Measurements from ENCODE around the gene PDE4D.

Gene PDE4D

GRCh38 chr5:59362438-59362837, 531.1 kb downstream of the PDE4D start:
- no peaks in the 10 kb centered on the region for H3K9me3 ChIP-seq (replicated peaks; ENCODE audit: insufficient read depth, low read length)
- no peak for DNase-seq
- no peaks in the 10 kb centered on the region for H3K36me3 ChIP-seq (replicated peaks; ENCODE audit: insufficient read depth, low read length)
- no peak overlapping the region for H2AFZ ChIP-seq (ENCODE audit: low read length)
- no peak overlapping the region for H3K4me3 ChIP-seq (ENCODE audit: low read length)
- H3K27ac ChIP-seq (ENCODE audit: low read length) = no peak overlapping the region
- TF ChIP-seq EZH2phosphoT487 (IDR thresholded peaks at IDR 0.05; ENCODE audit: low read length) = no peak
- no peaks in the 10 kb centered on the region for H3K9me2 ChIP-seq (replicated peaks; ENCODE audit: insufficient read depth, low read length)
- no peaks in the 10 kb centered on the region for H3K4me1 ChIP-seq (ENCODE audit: low read length)
- H3K9ac ChIP-seq (ENCODE audit: low read length) = no peak overlapping the region
- H3F3A ChIP-seq (ENCODE audit: insufficient read depth, low read length) = no peaks in the 10 kb centered on the region
- H4K20me1 ChIP-seq (ENCODE audit: insufficient read depth, low read length) = no peaks in the 10 kb centered on the region
- H3K4me2 ChIP-seq (ENCODE audit: low read depth, low read length) = no peak overlapping the region
- H3K27me3 ChIP-seq (replicated peaks; ENCODE audit: insufficient read depth, low read length) = no peaks in the 10 kb centered on the region
- no peaks in the 10 kb centered on the region for H3K79me2 ChIP-seq (ENCODE audit: low read length)

GRCh38 chr5:59361454-59361853, 532.1 kb downstream of the PDE4D start:
- Histone ChIP-seq H3K9ac (ENCODE audit: low read length) (no peak overlapping the region), H3F3A (ENCODE audit: insufficient read depth, low read length) (no peaks in the 10 kb centered on the region), H3K36me3 (replicated peaks; ENCODE audit: insufficient read depth, low read length) (no peaks in the 10 kb centered on the region), H3K27ac (ENCODE audit: low read length) (no peak overlapping the region), H3K9me3 (replicated peaks; ENCODE audit: insufficient read depth, low read length) (no peaks in the 10 kb centered on the region), H2AFZ (ENCODE audit: low read length) (no peak overlapping the region), H3K4me3 (ENCODE audit: low read length) (no peak overlapping the region), H3K79me2 (ENCODE audit: low read length) (no peaks in the 10 kb centered on the region), H3K9me2 (replicated peaks; ENCODE audit: insufficient read depth, low read length) (no peaks in the 10 kb centered on the region), H3K27me3 (replicated peaks; ENCODE audit: insufficient read depth, low read length) (no peaks in the 10 kb centered on the region), H3K4me2 (ENCODE audit: low read depth, low read length) (no peak overlapping the region), H3K4me1 (ENCODE audit: low read length) (no peaks in the 10 kb centered on the region), H4K20me1 (ENCODE audit: insufficient read depth, low read length) (no peaks in the 10 kb centered on the region)
- no peak for DNase-seq
- TF ChIP-seq EZH2phosphoT487 (IDR thresholded peaks at IDR 0.05; ENCODE audit: low read length) (no peak), EZH2 (optimal IDR thresholded peaks at IDR 0.05; ENCODE audit: low read depth, low read length) (no peak), CTCF (IDR thresholded peaks at IDR 0.05; ENCODE audit: low read length) (no peak)

GRCh38 chr5:59360130-59360555, 533.4 kb downstream of the PDE4D start:
- Histone ChIP-seq H3K4me2 (ENCODE audit: low read depth, low read length) (no peak overlapping the region), H3K9ac (ENCODE audit: low read length) (no peak overlapping the region), H3K9me2 (replicated peaks; ENCODE audit: insufficient read depth, low read length) (no peaks in the 10 kb centered on the region), H3K36me3 (replicated peaks; ENCODE audit: insufficient read depth, low read length) (no peaks in the 10 kb centered on the region), H3K79me2 (ENCODE audit: low read length) (no peaks in the 10 kb centered on the region), H2AFZ (ENCODE audit: low read length) (no peak overlapping the region), H3K9me3 (replicated peaks; ENCODE audit: insufficient read depth, low read length) (no peaks in the 10 kb centered on the region), H3K4me3 (ENCODE audit: low read length) (no peak overlapping the region), H3K4me1 (ENCODE audit: low read length) (no peaks in the 10 kb centered on the region), H3K27me3 (replicated peaks; ENCODE audit: insufficient read depth, low read length) (no peaks in the 10 kb centered on the region), H4K20me1 (ENCODE audit: insufficient read depth, low read length) (no peaks in the 10 kb centered on the region), H3K27ac (ENCODE audit: low read length) (no peak overlapping the region), H3F3A (ENCODE audit: insufficient read depth, low read length) (no peaks in the 10 kb centered on the region)
- no peak for DNase-seq
- TF ChIP-seq CTCF (IDR thresholded peaks at IDR 0.05; ENCODE audit: low read length) (no peak), EZH2 (optimal IDR thresholded peaks at IDR 0.05; ENCODE audit: low read depth, low read length) (no peak), EZH2phosphoT487 (IDR thresholded peaks at IDR 0.05; ENCODE audit: low read length) (no peak)

GRCh38 chr5:59358005-59358861, 535.3 kb downstream of the PDE4D start:
- Histone ChIP-seq H2AFZ (ENCODE audit: low read length) (no peak overlapping the region), H3K4me2 (ENCODE audit: low read depth, low read length) (no peak overlapping the region), H3K9me2 (replicated peaks; ENCODE audit: insufficient read depth, low read length) (no peaks in the 10 kb centered on the region), H3K4me1 (ENCODE audit: low read length) (no peaks in the 10 kb centered on the region), H3K9ac (ENCODE audit: low read length) (no peak overlapping the region), H3F3A (ENCODE audit: insufficient read depth, low read length) (no peaks in the 10 kb centered on the region), H3K4me3 (ENCODE audit: low read length) (no peak overlapping the region), H3K27me3 (replicated peaks; ENCODE audit: insufficient read depth, low read length) (no peaks in the 10 kb centered on the region), H3K9me3 (replicated peaks; ENCODE audit: insufficient read depth, low read length) (no peaks in the 10 kb centered on the region), H3K36me3 (replicated peaks; ENCODE audit: insufficient read depth, low read length) (no peaks in the 10 kb centered on the region), H3K79me2 (ENCODE audit: low read length) (no peaks in the 10 kb centered on the region), H3K27ac (ENCODE audit: low read length) (no peak overlapping the region), H4K20me1 (ENCODE audit: insufficient read depth, low read length) (no peaks in the 10 kb centered on the region)
- DNase-seq = no peak
- TF ChIP-seq CTCF (IDR thresholded peaks at IDR 0.05; ENCODE audit: low read length) (no peak), EZH2 (optimal IDR thresholded peaks at IDR 0.05; ENCODE audit: low read depth, low read length) (no peak), EZH2phosphoT487 (IDR thresholded peaks at IDR 0.05; ENCODE audit: low read length) (no peak)

Measured in MM.1S (cell line).